Fibroblast of villous mesenchyme (primary cell): ENCODE results near the gene DCUN1D5. TPM values are rescaled to one million over a fixed set of nuclear protein-coding genes. Genes with fewer than 3 reads are reported as not detected.

Experiments
- DNase-seq: peaks from one replicate; pipeline ENCODE4 v3.0.0-alpha.2; 2010; ENCODE audit warnings: low read depth
- H3K4me3 ChIP-seq: 2 replicates; pipeline ENCODE4 v1.5.1; 2011; ENCODE audit warnings: low read depth, mild to moderate bottlenecking, low read length
- CTCF ChIP-seq: IDR thresholded peaks from 2 replicates; pipeline ENCODE4 v1.5.1; 2012; ENCODE audit warnings: low read depth, mild to moderate bottlenecking, low read length; ENCODE audit not compliant: insufficient read depth
- total RNA-seq: library from RNA; depleted of rRNA; stranded (reverse); fragments of >200 nt; gene quantifications from 2 replicates; pipeline ENCODE4 v1.2.3, GENCODE V29; 2012

The DCUN1D5 gene
- total RNA-seq, 1 donor: 63.5 TPM

GRCh38 chr11:103079833-103080232, 12.1 kb downstream of the DCUN1D5 start:
- no peak overlapping the region for H3K4me3 ChIP-seq
- no peak for TF ChIP-seq CTCF
- peak; percentile 29 for DNase-seq

- no peak for TF ChIP-seq CTCF
- H3K4me3 ChIP-seq: no peak overlapping the region
- no peak for DNase-seq
These were observed 13.2 kb downstream of the DCUN1D5 start for GRCh38 chr11:103078710-103079109.

GRCh38 chr11:103077554-103077953, 14.4 kb downstream of the DCUN1D5 start:
- no peak for TF ChIP-seq CTCF
- DNase-seq: no peak
- no peak overlapping the region for H3K4me3 ChIP-seq

- no peak for DNase-seq
- H3K4me3 ChIP-seq: no peak overlapping the region
- no peak for TF ChIP-seq CTCF
These were observed 15.6 kb downstream of the DCUN1D5 start for GRCh38 chr11:103076361-103076760.

- DNase-seq: no peak
- H3K4me3 ChIP-seq: no peak overlapping the region
- TF ChIP-seq CTCF: no peak
These were observed 21.0 kb downstream of the DCUN1D5 start for GRCh38 chr11:103071008-103071407.

GRCh38 chr11:103070142-103070541, 21.8 kb downstream of the DCUN1D5 start:
- DNase-seq: no peak
- no peak for TF ChIP-seq CTCF

GRCh38 chr11:103069367-103069766, 22.6 kb downstream of the DCUN1D5 start:
- no peak for TF ChIP-seq CTCF
- H3K4me3 ChIP-seq: no peak overlapping the region
- no peak for DNase-seq

More at GRCh38 chr11:103070142-103070541, 21.8 kb downstream of the DCUN1D5 start:
- H3K4me3 ChIP-seq: no peak overlapping the region
